CD4-positive, alpha-beta memory T cell (primary cell): ENCODE results near the gene TTC28. TPM values are rescaled to one million over a fixed set of nuclear protein-coding genes. Genes with fewer than 3 reads are reported as not detected.

Experiments used
- CTCF ChIA-PET: fragments of 350-600 bp; sonication (Branson Sonifier 250); formaldehyde crosslinking; loops from one replicate; lab custom pipeline; 2021; ENCODE audit warnings: inconsistent platforms; ENCODE audit not compliant: partially characterized antibody; lab: Charles Lee
- POLR2A ChIA-PET: fragments of 350-600 bp; sonication (Branson Sonifier 250); formaldehyde crosslinking; loops from one replicate; lab custom pipeline; 2021; ENCODE audit not compliant: partially characterized antibody; lab: Charles Lee
- DNase-seq, 5 donors: peaks; one replicate each; pipeline versions ENCODE4 v3.0.0 to v3.0.0-alpha.2; 2020 to 2022; ENCODE audit warnings: mixed read lengths in 1 of 5
- H3K27ac ChIP-seq: one replicate; pipeline ENCODE4 v1.7.0; 2013; ENCODE audit warnings: low read depth, low read length
- H3K27me3 ChIP-seq: 2 replicates; pipeline ENCODE4 v1.7.0; 2013; ENCODE audit warnings: mild to moderate bottlenecking, low read length, moderate library complexity; ENCODE audit not compliant: insufficient read depth
- H3K36me3 ChIP-seq: 2 replicates; pipeline ENCODE4 v1.7.0; 2013; ENCODE audit warnings: mild to moderate bottlenecking, low read length, moderate library complexity; ENCODE audit not compliant: insufficient read depth
- H3K4me1 ChIP-seq: 2 replicates; pipeline ENCODE4 v1.7.0; 2013; ENCODE audit warnings: mild to moderate bottlenecking, low read length, moderate library complexity; ENCODE audit not compliant: insufficient read depth
- H3K4me3 ChIP-seq, 2 donors: one replicate each; pipeline ENCODE4 v1.7.0; 2013; ENCODE audit warnings: low read length in 2 of 2, mild to moderate bottlenecking in 1 of 2
- H3K9me3 ChIP-seq, 2 donors: one replicate each; pipeline ENCODE4 v1.7.0; 2013; ENCODE audit warnings: low read length in 2 of 2, control low read depth in 1 of 2; ENCODE audit not compliant: control insufficient read depth in 1 of 2
- H3K27ac Mint-ChIP-seq, 7 donors: one replicate each; pipeline ENCODE4 v1.8.0; 2020 to 2021; ENCODE audit warnings: mixed read lengths in 7 of 7, mild to moderate bottlenecking in 6 of 7, inconsistent platforms in 3 of 7, moderate library complexity in 3 of 7
- H3K27me3 Mint-ChIP-seq, 2 donors: one replicate each; pipeline ENCODE4 v1.8.0; 2020 to 2021; ENCODE audit warnings: mixed read lengths in 2 of 2
- H3K36me3 Mint-ChIP-seq, 2 donors: one replicate each; pipeline ENCODE4 v1.8.0; 2020 to 2021; ENCODE audit warnings: mixed read lengths in 2 of 2, inconsistent platforms in 1 of 2, mild to moderate bottlenecking in 1 of 2
- H3K4me1 Mint-ChIP-seq, 4 donors: one replicate each; pipeline ENCODE4 v1.8.0; 2020 to 2021; ENCODE audit warnings: mixed read lengths in 4 of 4, mild to moderate bottlenecking in 1 of 4
- H3K4me3 Mint-ChIP-seq, 8 donors: one replicate each; pipeline ENCODE4 v1.8.0; 2020 to 2021; ENCODE audit warnings: mixed read lengths in 8 of 8, mild to moderate bottlenecking in 7 of 8, moderate library complexity in 6 of 8, inconsistent platforms in 3 of 8
- H3K9me3 Mint-ChIP-seq, 8 donors: one replicate each; pipeline ENCODE4 v1.8.0; 2020 to 2021; ENCODE audit warnings: mixed read lengths in 8 of 8, mild to moderate bottlenecking in 5 of 8, inconsistent platforms in 3 of 8, moderate library complexity in 1 of 8
- intact Hi-C: fragments of 100-400 bp; cut with micrococcal nuclease; formaldehyde crosslinking; loops from one replicate; pipeline ENCODE4 v1.15.1; 2023
- polyA plus RNA-seq, 2 donors: library from polyadenylated mRNA; unstranded; fragments of 300-500 nt; fragmentation: Illumina TruSeq; gene quantifications; one replicate each; pipeline ENCODE4 v1.2.3, GENCODE V29; 2021
- total RNA-seq, 2 experiments: library from RNA; stranded (reverse); gene quantifications; one replicate each; pipeline ENCODE4 v1.2.3, GENCODE V29; 2021

Gene TTC28
- total and polyA plus RNA-seq, 4 experiments from 2014 or later: 0.50 to 1.7 (median 1.6) TPM; not detected in 1

DNA sequence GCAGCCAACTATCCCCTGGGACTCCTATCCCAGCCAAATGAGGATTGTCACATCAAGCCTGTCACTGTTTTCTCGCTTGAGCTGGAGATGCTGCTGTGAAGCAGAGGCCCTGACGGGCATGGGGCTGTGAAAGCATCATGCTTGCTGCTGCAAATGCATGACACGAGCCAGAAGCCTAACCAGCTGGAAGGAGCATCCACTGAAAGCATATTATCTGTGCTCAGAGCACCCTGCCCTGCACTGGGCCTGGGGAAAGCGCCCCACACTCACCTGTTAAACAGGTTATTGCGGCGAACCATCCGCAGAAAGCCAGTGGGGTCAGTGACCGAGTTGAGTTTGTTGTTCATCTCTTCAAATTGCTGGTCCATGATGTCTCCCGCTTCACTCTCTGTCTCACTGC lies 649.7 kb downstream of the TTC28 start:
- Histone ChIP-seq H3K27me3 (no peaks in the 10 kb centered on the region), H3K4me3 (no peak overlapping the region), H3K9me3 (no peaks in the 10 kb centered on the region), H3K36me3 (no peaks in the 10 kb centered on the region), H3K4me1 (no peaks in the 10 kb centered on the region), H3K27ac (no peak overlapping the region)
- peaks cover 0 to 15% of the 10 kb centered on the region in 2 donors for H3K27me3 Mint-ChIP-seq
- H3K4me3 Mint-ChIP-seq: no peak overlapping the region
- no peaks in the 10 kb centered on the region for H3K9me3 Mint-ChIP-seq
- ChIA-PET CTCF (interaction anchor here (2.2 kb wide), 1 partner anchor 10 kb away, joined by 7 read pairs; no protein-coding TSS in a partner anchor), POLR2A (no interaction called here)
- no peak overlapping the region for H3K27ac Mint-ChIP-seq
- DNase-seq: no peak
- intact Hi-C loops: loop anchor here (10.0 kb wide), 1 partner anchor 1215 kb away; no protein-coding TSS in a partner anchor
- no peaks in the 10 kb centered on the region for H3K36me3 Mint-ChIP-seq
- H3K4me1 Mint-ChIP-seq: peaks cover 0 to 1% (median 0%) of the 10 kb centered on the region in 4 donors

DNA sequence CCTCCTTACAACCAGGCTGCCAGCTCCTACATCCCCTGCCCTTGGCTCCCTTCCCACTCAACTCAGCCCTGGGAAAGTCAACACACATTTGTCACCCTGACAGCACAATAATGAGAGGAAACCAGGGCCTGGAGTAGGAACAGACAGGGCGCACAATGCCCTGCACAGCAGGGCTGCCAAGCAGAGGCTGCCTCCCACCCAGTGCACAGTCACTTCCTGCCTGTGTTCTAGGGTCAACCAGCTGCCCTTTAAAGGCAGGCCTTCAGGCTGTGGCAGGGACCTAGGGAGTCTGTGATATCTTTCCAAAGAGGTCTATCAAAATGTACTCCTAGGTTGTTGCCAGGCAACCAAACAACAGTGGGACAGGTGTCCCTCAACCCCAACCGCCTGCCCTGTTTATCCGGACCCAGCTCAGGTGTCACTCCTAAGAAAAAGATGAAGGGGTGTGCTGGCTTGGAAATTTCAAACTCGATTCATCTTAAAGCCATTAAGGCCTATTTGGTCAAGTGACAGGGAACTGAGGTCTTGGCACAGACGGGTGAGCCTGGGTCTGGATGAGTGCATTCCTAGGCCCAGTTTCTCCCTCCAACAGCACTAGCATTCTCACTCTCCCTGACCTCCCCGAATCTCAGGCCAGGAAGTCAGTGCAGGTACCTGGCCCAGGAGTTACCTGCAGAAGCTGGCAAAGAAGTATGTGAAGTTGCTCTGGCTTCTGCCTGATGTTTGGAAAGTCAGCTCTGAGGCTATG lies 650.3 kb downstream of the TTC28 start:
- H3K4me3 ChIP-seq: no peak overlapping the region
- H3K9me3 Mint-ChIP-seq: no peaks in the 10 kb centered on the region
- no peaks in the 10 kb centered on the region for H3K4me1 Mint-ChIP-seq
- H3K27ac Mint-ChIP-seq: no peak overlapping the region
- POLR2A ChIA-PET: no interaction called here
- H3K36me3 ChIP-seq: no peaks in the 10 kb centered on the region
- no peaks in the 10 kb centered on the region for H3K27me3 ChIP-seq
- H3K27ac ChIP-seq: no peak overlapping the region
- no peaks in the 10 kb centered on the region for H3K9me3 ChIP-seq
- no peak overlapping the region for H3K4me3 Mint-ChIP-seq
- intact Hi-C loops: loop anchor here (10.0 kb wide), 1 partner anchor 1215 kb away; no protein-coding TSS in a partner anchor
- no peaks in the 10 kb centered on the region for H3K4me1 ChIP-seq
- no peaks in the 10 kb centered on the region for H3K36me3 Mint-ChIP-seq
- DNase-seq: no peak
- CTCF ChIA-PET: interaction anchor here (2.2 kb wide), 1 partner anchor 9 kb away, joined by 7 read pairs; no protein-coding TSS in a partner anchor
- H3K27me3 Mint-ChIP-seq: peaks cover 0 to 11% of the 10 kb centered on the region in 2 donors

GRCh38 chr22:28027453-28028448 lies 651.9 kb downstream of the TTC28 start:
- no peak overlapping the region for H3K4me3 ChIP-seq
- Mint-ChIP-seq H3K36me3 (no peaks in the 10 kb centered on the region), H3K27me3 (no peaks in the 10 kb centered on the region), H3K4me3 (no peak overlapping the region), H3K9me3 (no peaks in the 10 kb centered on the region), H3K4me1 (no peaks in the 10 kb centered on the region), H3K27ac (no peak overlapping the region)
- no peak overlapping the region for H3K27ac ChIP-seq
- intact Hi-C loops: loop anchor here (10.0 kb wide), 1 partner anchor 1217 kb away; no protein-coding TSS in a partner anchor
- CTCF ChIA-PET: interaction anchor here (2.2 kb wide), 1 partner anchor 7 kb away, joined by 7 read pairs; no protein-coding TSS in a partner anchor
- no peaks in the 10 kb centered on the region for H3K9me3 ChIP-seq
- H3K4me1 ChIP-seq: no peaks in the 10 kb centered on the region
- H3K27me3 ChIP-seq: no peaks in the 10 kb centered on the region
- no peaks in the 10 kb centered on the region for H3K36me3 ChIP-seq
- POLR2A ChIA-PET: no interaction called here
- no peak for DNase-seq

DNA sequence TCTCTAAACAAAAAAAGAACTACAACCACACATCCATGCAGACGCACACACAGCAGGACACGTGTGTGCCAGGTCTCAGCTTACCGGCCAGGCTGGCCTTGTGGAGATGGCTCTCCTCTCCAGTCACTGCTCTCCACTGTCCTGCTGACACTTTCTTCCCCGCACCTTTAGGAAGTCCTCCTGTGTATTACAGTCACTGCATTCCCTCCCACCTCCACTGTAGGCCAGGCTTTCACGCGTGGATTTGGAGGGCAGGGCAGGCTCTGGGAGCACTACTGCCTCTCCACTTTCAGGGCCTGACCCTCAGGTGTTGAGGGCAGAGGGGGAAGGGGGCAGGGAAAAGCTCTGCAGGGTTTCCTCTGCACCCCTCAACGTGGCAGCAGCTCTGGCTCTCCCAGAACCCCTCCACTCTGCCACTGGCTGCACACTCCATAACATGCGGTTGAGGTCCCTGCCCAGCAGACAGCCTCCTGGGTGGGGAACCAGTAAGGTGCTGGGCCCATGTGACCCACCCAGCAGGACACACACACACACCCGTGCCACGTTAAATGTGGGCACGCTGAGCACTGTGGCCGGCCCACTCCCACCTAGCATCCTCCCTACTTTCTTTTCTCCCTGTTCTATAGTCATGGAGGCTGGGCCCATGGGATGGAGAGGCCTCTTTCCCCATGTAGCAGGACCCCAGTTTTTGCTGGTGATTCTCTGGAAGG lies 653.6 kb downstream of the TTC28 start:
- no peak for DNase-seq
- ChIA-PET POLR2A (no interaction called here), CTCF (no interaction called here)
- no peaks in the 10 kb centered on the region for H3K36me3 Mint-ChIP-seq
- no peaks in the 10 kb centered on the region for H3K27me3 ChIP-seq
- H3K4me1 ChIP-seq: no peaks in the 10 kb centered on the region
- no peak overlapping the region for H3K27ac ChIP-seq
- no peaks in the 10 kb centered on the region for H3K9me3 Mint-ChIP-seq
- no peak overlapping the region for H3K4me3 Mint-ChIP-seq
- H3K4me3 ChIP-seq: no peak overlapping the region
- no peak overlapping the region for H3K27ac Mint-ChIP-seq
- no peaks in the 10 kb centered on the region for H3K4me1 Mint-ChIP-seq
- peaks cover 0 to 3% of the 10 kb centered on the region in 2 donors for H3K27me3 Mint-ChIP-seq
- no peaks in the 10 kb centered on the region for H3K36me3 ChIP-seq
- intact Hi-C loops: loop anchor here (10.0 kb wide), 1 partner anchor 1219 kb away; no protein-coding TSS in a partner anchor
- no peaks in the 10 kb centered on the region for H3K9me3 ChIP-seq

DNA sequence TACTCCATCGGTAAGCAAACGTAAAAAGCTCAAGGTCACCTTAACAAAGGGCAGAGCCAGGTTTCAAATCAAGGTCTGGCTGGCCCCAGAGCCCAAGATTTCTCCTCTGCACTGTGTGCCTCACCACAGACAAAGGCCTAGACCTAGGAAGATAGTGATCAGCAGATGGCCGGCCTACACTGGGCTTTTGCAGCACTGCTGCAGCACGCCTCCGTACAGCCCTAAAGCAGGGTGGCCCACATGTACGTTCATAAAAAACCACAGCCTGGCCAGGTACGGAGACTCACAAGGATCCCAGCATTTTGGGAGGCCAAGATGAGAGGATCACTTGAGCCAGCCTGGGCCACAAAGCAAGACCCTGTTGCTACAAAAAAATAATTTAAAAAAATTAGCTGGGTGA lies 654.3 kb downstream of the TTC28 start:
- intact Hi-C loops: loop anchor here (10.0 kb wide), 1 partner anchor 1219 kb away; no protein-coding TSS in a partner anchor
- Histone ChIP-seq H3K36me3 (no peaks in the 10 kb centered on the region), H3K4me1 (no peaks in the 10 kb centered on the region), H3K4me3 (no peak overlapping the region), H3K27me3 (no peaks in the 10 kb centered on the region), H3K9me3 (no peaks in the 10 kb centered on the region), H3K27ac (no peak overlapping the region)
- Mint-ChIP-seq H3K27me3 (peaks cover 0 to 3% of the 10 kb centered on the region in 2 donors), H3K4me3 (no peak overlapping the region), H3K27ac (no peak overlapping the region), H3K4me1 (no peaks in the 10 kb centered on the region), H3K9me3 (no peaks in the 10 kb centered on the region), H3K36me3 (no peaks in the 10 kb centered on the region)
- POLR2A ChIA-PET: no interaction called here
- CTCF ChIA-PET: interaction anchor here (1.2 kb wide), 1 partner anchor 14 kb away, joined by 4 read pairs; no protein-coding TSS in a partner anchor
- no peak for DNase-seq

GRCh38 chr22:28024422-28024888 lies 655.2 kb downstream of the TTC28 start:
- no peaks in the 10 kb centered on the region for H3K36me3 Mint-ChIP-seq
- ChIA-PET CTCF (interaction anchor here (1.2 kb wide), 1 partner anchor 13 kb away, joined by 4 read pairs; no protein-coding TSS in a partner anchor), POLR2A (no interaction called here)
- no peak for DNase-seq
- no peak overlapping the region for H3K4me3 Mint-ChIP-seq
- no peaks in the 10 kb centered on the region for H3K36me3 ChIP-seq
- no peaks in the 10 kb centered on the region for H3K9me3 Mint-ChIP-seq
- no peaks in the 10 kb centered on the region for H3K9me3 ChIP-seq
- H3K27ac ChIP-seq: no peak overlapping the region
- intact Hi-C loops: loop anchor here (10.0 kb wide), 1 partner anchor 1220 kb away; no protein-coding TSS in a partner anchor
- H3K4me1 Mint-ChIP-seq: peaks cover 0 to 3% (median under 1%) of the 10 kb centered on the region in 4 donors
- H3K4me1 ChIP-seq: no peaks in the 10 kb centered on the region
- peaks cover 0 to 3% of the 10 kb centered on the region in 2 donors for H3K27me3 Mint-ChIP-seq
- peak overlapping the region in 1 of 7 donors; percentile 59 for H3K27ac Mint-ChIP-seq
- no peaks in the 10 kb centered on the region for H3K27me3 ChIP-seq
- no peak overlapping the region for H3K4me3 ChIP-seq
